Measurements from ENCODE around the gene GHITM.
"Not testable (repeated sequence)": the region's sequence is repeated elsewhere in the genome, so short reads cannot be mapped to it uniquely, and the experiment has no call there.

The GHITM gene

DNA sequence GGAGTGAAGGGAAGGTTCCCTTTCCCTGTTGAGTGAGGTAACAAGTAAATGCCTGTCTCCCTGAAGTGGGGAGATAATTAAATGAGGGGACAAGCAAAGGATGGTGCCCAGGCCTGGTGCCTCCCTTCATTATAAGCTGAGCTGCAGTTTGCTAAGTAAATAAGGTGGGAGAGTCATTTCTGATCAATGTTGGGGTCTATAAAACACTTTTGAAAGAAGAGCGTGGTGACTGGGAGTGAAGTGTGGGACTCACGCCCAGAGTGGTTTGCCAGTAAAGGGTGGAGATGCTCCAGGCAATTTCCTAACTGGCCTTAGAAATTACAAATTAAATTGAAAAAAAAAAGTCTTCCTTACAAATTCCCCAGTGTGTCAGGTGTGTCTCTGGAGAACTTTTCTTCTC, 24.7 kb downstream of the GHITM start:
- no peak overlapping the region for H3K27ac ChIP-seq (ENCODE audit: low read length)
- peaks cover 8% of the 10 kb centered on the region; the same call in 1 of the 2 replicates for H3K4me1 ChIP-seq (ENCODE audit: control insufficient read depth, insufficient read depth, low read length)
- no peaks in the 10 kb centered on the region for H3K9me3 ChIP-seq (ENCODE audit: control insufficient read depth, insufficient read depth, low read length)
- no peak overlapping the region for H3K4me3 ChIP-seq (ENCODE audit: low read length)
- no CpG with 5 or more reads among the region's 2 CpGs for WGBS (ENCODE audit: insufficient coverage, insufficient read length)
- no peak for DNase-seq (ENCODE audit: low read depth, low spot score)
- no peaks in the 10 kb centered on the region for H3K36me3 ChIP-seq (ENCODE audit: control insufficient read depth, insufficient read depth, low read length)
- no peaks in the 10 kb centered on the region for H3K27me3 ChIP-seq (ENCODE audit: control insufficient read depth, insufficient read depth, low read length)

DNA sequence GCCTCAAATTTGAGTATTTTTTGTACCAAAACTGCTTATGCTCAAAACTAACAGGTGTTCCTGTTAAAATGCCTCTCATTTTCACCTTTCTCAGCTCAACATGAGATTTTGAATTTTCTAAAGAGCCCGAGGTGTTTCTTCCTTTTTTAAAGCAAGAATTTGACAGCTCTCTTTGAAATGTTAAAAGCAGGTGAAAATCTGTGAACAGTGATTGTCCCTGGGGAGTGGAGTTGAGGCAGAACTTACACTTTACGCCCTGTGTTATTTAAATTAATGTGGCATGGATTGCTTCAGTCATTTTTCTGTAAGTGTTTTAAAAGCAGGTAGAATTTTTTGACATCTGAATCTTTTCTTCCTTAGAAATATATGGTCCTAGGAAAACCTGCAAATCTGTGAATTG, 25.1 kb downstream of the GHITM start:
- H3K27me3 ChIP-seq (ENCODE audit: control insufficient read depth, insufficient read depth, low read length), result no peaks in the 10 kb centered on the region
- peaks cover 7% of the 10 kb centered on the region; the same call in 1 of the 2 replicates for H3K4me1 ChIP-seq (ENCODE audit: control insufficient read depth, insufficient read depth, low read length)
- no peak for DNase-seq (ENCODE audit: low read depth, low spot score)
- H3K36me3 ChIP-seq (ENCODE audit: control insufficient read depth, insufficient read depth, low read length), result no peaks in the 10 kb centered on the region
- no CpG with 5 or more reads among the region's 2 CpGs for WGBS (ENCODE audit: insufficient coverage, insufficient read length)
- no peak overlapping the region for H3K4me3 ChIP-seq (ENCODE audit: low read length)
- H3K27ac ChIP-seq (ENCODE audit: low read length), result no peak overlapping the region
- no peaks in the 10 kb centered on the region for H3K9me3 ChIP-seq (ENCODE audit: control insufficient read depth, insufficient read depth, low read length)

DNA sequence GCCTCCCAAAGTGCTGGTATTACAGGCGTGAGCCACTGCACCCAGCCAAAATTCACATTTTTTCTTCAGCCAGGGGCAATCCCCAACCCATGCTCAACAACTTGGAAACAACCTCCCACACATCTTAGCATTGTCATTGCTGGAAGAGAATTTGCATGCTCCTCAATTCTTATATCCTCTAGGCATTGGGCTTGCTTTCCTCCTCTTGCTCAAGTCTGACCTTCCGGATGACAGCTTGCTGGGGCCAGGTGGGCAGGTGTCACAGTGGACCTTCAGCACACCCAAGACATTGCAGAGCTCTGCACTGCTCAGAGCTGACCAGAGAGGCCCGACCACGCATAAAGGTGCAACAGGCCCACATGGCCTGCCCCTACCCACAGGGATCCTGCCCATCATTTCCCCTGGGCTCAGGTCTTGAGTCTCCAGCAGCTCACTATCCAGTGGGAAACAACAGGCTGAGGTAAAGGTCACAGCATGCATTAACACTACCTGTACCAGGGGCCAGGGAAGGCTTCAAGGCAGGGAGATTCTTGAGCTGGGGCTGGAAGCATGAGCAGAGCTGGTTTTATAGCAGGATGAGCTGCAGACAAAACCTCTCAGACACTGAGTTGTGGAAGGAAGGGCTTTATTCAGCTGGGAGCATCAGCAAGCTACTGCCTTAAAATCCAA, 27.4 kb downstream of the GHITM start:
- Histone ChIP-seq H3K36me3 (ENCODE audit: control insufficient read depth, insufficient read depth, low read length) (no peaks in the 10 kb centered on the region), H3K4me1 (ENCODE audit: control insufficient read depth, insufficient read depth, low read length) (peaks cover 7% of the 10 kb centered on the region; the same call in 1 of the 2 replicates), H3K9me3 (ENCODE audit: control insufficient read depth, insufficient read depth, low read length) (no peaks in the 10 kb centered on the region), H3K27me3 (ENCODE audit: control insufficient read depth, insufficient read depth, low read length) (no peaks in the 10 kb centered on the region), H3K27ac (ENCODE audit: low read length) (no peak overlapping the region), H3K4me3 (ENCODE audit: low read length) (no peak overlapping the region)
- no CpG with 5 or more reads among the region's 4 CpGs for WGBS (ENCODE audit: insufficient coverage, insufficient read length)
- no peak for DNase-seq (ENCODE audit: low read depth, low spot score)

DNA sequence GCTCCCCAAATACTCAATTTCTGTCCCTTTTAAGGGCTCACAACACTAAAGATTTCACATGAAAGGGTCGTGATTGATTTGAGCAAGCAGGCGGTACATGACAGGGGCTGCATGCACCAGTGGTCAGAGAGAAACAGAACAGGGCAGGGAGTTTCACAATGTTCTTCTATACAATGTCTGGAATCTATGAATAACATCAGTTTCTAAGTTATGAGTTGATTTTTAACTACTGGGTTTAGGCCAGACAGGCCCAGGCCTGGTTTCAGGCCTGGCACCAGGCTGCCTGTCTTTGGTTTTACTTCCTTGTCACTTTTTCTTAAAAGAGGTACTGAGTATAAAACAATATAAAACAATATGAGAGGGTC, 28.0 kb downstream of the GHITM start:
- H3K36me3 ChIP-seq (ENCODE audit: control insufficient read depth, insufficient read depth, low read length); H3K27me3 ChIP-seq (ENCODE audit: control insufficient read depth, insufficient read depth, low read length); H3K4me3 ChIP-seq (ENCODE audit: low read length); H3K9me3 ChIP-seq (ENCODE audit: control insufficient read depth, insufficient read depth, low read length); H3K4me1 ChIP-seq (ENCODE audit: control insufficient read depth, insufficient read depth, low read length); DNase-seq (ENCODE audit: low read depth, low spot score); H3K27ac ChIP-seq (ENCODE audit: low read length): not testable (repeated sequence)
- WGBS (ENCODE audit: insufficient coverage, insufficient read length), result no CpG with 5 or more reads among the region's 2 CpGs

DNA sequence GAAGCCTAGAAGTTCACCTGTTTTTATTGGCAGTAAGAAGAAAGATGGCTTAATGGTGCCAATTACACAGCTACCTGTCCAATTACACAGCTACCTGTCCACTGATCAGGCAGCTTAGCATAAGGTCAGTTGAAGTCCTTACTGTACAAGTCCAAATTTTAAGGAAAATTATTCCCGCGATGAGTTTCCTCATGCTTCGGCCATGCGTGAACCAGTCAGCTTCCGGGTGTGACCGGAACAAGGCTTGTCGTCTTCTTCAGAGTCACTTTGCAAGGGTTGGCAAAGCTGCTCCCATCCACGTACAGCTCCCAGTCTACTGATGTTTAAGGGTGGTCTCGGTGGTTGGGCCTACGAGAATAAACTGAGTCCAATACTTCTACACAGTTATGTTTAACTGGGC, 29.1 kb downstream of the GHITM start:
- not testable (repeated sequence) for H3K4me1 ChIP-seq (ENCODE audit: control insufficient read depth, insufficient read depth, low read length); H3K27ac ChIP-seq (ENCODE audit: low read length); DNase-seq (ENCODE audit: low read depth, low spot score); H3K27me3 ChIP-seq (ENCODE audit: control insufficient read depth, insufficient read depth, low read length); H3K36me3 ChIP-seq (ENCODE audit: control insufficient read depth, insufficient read depth, low read length); H3K4me3 ChIP-seq (ENCODE audit: low read length); H3K9me3 ChIP-seq (ENCODE audit: control insufficient read depth, insufficient read depth, low read length)
- no CpG with 5 or more reads among the region's 10 CpGs for WGBS (ENCODE audit: insufficient coverage, insufficient read length)

DNA sequence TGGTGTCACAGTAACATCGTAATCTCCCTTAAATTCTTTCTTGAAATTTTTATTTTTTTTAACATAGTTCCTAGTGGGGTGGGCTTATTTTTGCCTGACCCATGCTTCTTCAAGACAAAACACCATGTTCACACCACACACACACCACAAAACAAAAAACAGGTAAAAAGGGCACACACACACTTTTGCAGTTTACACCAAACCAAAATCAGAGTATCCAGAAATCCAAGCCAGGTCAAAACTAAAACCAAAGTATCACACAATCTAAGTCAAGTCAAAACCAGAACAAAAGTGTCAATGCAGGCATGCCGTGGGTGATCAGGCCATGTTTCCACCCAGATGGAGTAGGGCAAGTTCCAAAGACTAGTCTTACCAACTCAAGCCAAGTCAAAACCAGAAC, 31.9 kb downstream of the GHITM start:
- DNase-seq (ENCODE audit: low read depth, low spot score); H3K4me1 ChIP-seq (ENCODE audit: control insufficient read depth, insufficient read depth, low read length); H3K27me3 ChIP-seq (ENCODE audit: control insufficient read depth, insufficient read depth, low read length); H3K27ac ChIP-seq (ENCODE audit: low read length); H3K36me3 ChIP-seq (ENCODE audit: control insufficient read depth, insufficient read depth, low read length); H3K9me3 ChIP-seq (ENCODE audit: control insufficient read depth, insufficient read depth, low read length); H3K4me3 ChIP-seq (ENCODE audit: low read length): not testable (repeated sequence)
- no CpG with 5 or more reads among the region's 2 CpGs for WGBS (ENCODE audit: insufficient coverage, insufficient read length)

DNA sequence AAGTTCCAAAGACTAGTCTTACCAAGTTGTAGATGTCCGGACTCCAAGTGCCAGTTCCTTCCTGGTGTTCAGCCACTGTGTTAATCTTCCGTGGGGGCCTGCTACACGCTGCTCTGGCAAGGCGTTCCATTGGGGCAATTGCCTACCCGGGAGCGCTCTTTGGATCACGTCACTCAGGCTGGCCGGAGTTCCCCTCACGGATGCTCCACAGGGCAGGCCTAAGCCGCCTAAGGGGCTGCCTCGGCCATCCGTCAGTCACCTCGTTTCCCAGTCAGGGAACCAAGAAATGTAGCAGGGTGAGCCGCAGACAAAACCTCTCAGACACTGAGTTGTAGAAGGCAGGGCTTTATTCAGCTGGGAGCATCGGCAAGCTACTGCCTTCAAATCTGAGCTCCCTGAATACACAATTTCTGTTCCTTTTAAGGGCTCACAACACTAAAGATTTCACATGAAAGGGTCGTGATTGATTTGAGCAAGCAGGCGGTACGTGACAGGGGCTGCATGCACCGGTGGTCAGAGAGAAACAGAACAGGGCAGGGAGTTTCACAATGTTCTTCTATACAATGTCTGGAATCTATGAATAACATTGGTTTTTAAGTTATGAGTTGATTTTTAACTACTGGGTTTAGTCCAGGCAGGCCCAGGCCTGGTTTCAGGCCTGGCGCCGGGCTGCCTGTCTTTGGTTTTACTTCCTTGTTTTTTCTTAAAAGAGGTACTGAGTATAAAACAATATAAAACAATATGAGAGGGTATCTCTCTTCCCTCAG, 32.6 kb downstream of the GHITM start:
- no CpG with 5 or more reads among the region's 21 CpGs for WGBS (ENCODE audit: insufficient coverage, insufficient read length)
- not testable (repeated sequence) for H3K9me3 ChIP-seq (ENCODE audit: control insufficient read depth, insufficient read depth, low read length); H3K27ac ChIP-seq (ENCODE audit: low read length); H3K4me1 ChIP-seq (ENCODE audit: control insufficient read depth, insufficient read depth, low read length); H3K36me3 ChIP-seq (ENCODE audit: control insufficient read depth, insufficient read depth, low read length); H3K27me3 ChIP-seq (ENCODE audit: control insufficient read depth, insufficient read depth, low read length); H3K4me3 ChIP-seq (ENCODE audit: low read length); DNase-seq (ENCODE audit: low read depth, low spot score)

DNA sequence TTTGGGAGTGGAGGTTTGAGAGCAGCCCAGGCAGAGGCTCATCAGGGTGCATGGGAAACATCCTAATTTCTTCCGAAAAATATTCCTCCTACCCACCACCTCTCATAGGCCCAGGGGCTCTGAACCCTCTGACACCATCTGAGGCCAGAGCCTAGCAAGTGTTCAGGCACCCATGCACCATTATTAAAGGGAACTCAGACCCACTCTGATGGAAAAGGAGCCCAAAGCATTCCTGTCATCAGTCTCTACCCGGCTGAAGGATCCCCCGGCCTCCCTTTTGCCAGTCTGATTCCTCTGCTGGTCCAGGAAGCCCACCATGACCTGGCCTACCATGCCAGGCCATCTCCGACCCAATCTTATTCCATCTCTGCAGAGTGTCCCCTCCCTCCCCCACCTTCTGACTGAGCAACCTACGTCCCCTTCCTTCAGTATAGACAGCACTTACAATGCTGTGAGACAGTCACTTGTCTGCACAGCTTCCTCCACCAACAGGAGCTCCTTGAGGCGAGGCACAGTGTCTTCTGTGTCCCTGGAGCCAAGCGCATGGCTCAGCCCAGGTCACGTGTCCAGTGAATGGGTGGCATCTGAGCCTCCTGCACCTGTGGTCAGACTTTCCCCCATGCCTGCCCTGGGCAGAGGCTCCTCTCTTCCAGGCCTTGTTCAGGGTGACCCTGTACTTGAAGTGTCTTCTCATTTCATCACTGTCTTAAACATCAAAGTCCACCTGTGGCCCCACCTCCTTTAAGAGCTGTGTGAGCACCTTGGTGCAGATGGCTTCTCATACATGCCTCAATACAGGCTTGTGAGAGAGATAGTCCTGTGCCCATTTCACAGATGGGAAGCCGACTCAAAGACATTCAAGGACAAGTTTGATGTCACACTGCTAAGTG, 33.4 kb downstream of the GHITM start:
- no peaks in the 10 kb centered on the region for H3K9me3 ChIP-seq (ENCODE audit: control insufficient read depth, insufficient read depth, low read length)
- no peaks in the 10 kb centered on the region for H3K27me3 ChIP-seq (ENCODE audit: control insufficient read depth, insufficient read depth, low read length)
- DNase-seq (ENCODE audit: low read depth, low spot score), result no peak
- WGBS (ENCODE audit: insufficient coverage, insufficient read length), result no CpG with 5 or more reads among the region's 9 CpGs
- H3K4me1 ChIP-seq (ENCODE audit: control insufficient read depth, insufficient read depth, low read length), result no peaks in the 10 kb centered on the region
- H3K36me3 ChIP-seq (ENCODE audit: control insufficient read depth, insufficient read depth, low read length), result no peaks in the 10 kb centered on the region
- H3K27ac ChIP-seq (ENCODE audit: low read length), result no peak overlapping the region
- H3K4me3 ChIP-seq (ENCODE audit: low read length), result no peak overlapping the region

DNA sequence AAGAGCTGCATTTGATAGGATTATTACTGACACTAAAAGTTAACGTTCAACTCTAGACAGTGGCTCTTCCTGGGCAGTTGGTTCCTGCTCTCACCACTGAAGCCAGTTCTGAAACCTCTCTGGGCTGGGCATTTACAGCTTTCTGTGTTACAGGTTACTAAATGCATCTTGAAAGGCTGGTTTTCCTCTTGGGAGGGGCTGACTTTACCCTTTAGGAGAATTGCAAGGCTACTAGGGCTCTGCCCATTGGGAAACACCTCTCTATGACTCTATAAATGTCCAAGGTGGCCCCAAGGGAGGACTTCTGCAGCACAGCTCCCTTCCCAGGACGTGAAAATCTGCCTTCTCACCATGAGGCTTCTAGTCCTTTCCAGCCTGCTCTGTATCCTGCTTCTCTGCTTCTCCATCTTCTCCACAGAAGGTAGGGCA, 34.2 kb downstream of the GHITM start, which contains the start of gene GPR15LG:
Gene GPR15LG (plus strand): TSS at position 301 of the 429 bp plus-strand sequence. CDS start 51 bp downstream, at position 352.
- no peak within 1 kb of the TSS for H3K4me3 ChIP-seq (ENCODE audit: low read length)
- WGBS (ENCODE audit: insufficient coverage, insufficient read length), result no CpG with 5 or more reads among the region's 2 CpGs

DNA sequence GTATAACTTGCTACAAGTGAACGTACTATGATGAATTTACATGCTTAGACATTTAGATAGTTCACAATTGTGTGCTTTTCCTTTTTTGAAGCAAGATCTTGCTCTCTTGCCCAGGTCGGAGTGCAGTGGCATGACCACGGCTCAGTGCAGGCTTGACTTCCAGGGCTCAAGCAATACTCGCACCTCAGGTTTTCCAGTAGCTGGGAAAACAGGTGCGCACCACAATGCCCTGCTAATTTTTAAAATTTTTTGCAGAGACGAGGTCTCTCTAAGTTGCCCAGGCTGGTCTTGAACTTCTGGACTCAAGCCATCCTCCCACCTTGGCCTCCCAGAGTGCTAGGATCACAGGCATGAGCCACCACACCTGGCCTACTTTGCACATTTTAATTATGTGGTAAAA, 36.1 kb downstream of the GHITM start:
- WGBS (ENCODE audit: insufficient coverage, insufficient read length), result no CpG with 5 or more reads among the region's 6 CpGs
- H3K27ac ChIP-seq (ENCODE audit: low read length), result no peak overlapping the region

More for the DNA sequence above, 34.2 kb downstream of the GHITM start, which contains the start of gene GPR15LG:
- DNase-seq (ENCODE audit: low read depth, low spot score), result no peak
- H3K27me3 ChIP-seq (ENCODE audit: control insufficient read depth, insufficient read depth, low read length), result no peaks in the 10 kb centered on the region
- no peaks in the 10 kb centered on the region for H3K4me1 ChIP-seq (ENCODE audit: control insufficient read depth, insufficient read depth, low read length)
- H3K9me3 ChIP-seq (ENCODE audit: control insufficient read depth, insufficient read depth, low read length), result no peaks in the 10 kb centered on the region
- no peak within 1 kb of the TSS for H3K27ac ChIP-seq (ENCODE audit: low read length)
- H3K36me3 ChIP-seq (ENCODE audit: control insufficient read depth, insufficient read depth, low read length), result no peaks in the 10 kb centered on the region

More for the DNA sequence above, 36.1 kb downstream of the GHITM start:
- Histone ChIP-seq H3K27me3 (ENCODE audit: control insufficient read depth, insufficient read depth, low read length) (no peaks in the 10 kb centered on the region), H3K9me3 (ENCODE audit: control insufficient read depth, insufficient read depth, low read length) (no peaks in the 10 kb centered on the region), H3K4me3 (ENCODE audit: low read length) (no peak overlapping the region; the same call in 1 of the 2 replicates), H3K36me3 (ENCODE audit: control insufficient read depth, insufficient read depth, low read length) (no peaks in the 10 kb centered on the region), H3K4me1 (ENCODE audit: control insufficient read depth, insufficient read depth, low read length) (no peaks in the 10 kb centered on the region)
- DNase-seq (ENCODE audit: low read depth, low spot score), result no peak

Data from iPS DF 6.9 (cell line).